ENCODE measurements around the gene FANCC.

DNA sequence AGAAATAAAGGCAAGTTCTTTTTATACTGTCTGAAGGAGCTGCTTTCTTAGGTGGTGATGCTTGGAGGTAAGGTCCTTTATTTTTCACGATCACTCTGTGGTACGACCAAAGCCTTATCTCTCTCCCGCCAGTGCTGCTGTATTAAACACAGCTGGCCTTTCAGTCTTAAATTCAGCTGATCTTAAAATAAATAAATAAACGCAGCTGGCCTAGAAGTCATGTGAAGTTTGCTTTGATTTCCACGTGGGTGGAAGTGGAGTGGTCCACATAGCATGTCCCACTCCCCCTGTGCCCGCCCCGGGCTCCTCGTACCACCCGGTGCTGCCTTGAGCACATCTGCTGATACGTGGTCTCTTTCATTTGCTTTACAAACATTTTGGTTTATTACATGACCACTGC, 260.4 kb downstream of the FANCC start:
- TF ChIP-seq POLR2A (IDR thresholded peaks at IDR 0.05) = no peak
- TF ChIP-seq, protein P1, sequence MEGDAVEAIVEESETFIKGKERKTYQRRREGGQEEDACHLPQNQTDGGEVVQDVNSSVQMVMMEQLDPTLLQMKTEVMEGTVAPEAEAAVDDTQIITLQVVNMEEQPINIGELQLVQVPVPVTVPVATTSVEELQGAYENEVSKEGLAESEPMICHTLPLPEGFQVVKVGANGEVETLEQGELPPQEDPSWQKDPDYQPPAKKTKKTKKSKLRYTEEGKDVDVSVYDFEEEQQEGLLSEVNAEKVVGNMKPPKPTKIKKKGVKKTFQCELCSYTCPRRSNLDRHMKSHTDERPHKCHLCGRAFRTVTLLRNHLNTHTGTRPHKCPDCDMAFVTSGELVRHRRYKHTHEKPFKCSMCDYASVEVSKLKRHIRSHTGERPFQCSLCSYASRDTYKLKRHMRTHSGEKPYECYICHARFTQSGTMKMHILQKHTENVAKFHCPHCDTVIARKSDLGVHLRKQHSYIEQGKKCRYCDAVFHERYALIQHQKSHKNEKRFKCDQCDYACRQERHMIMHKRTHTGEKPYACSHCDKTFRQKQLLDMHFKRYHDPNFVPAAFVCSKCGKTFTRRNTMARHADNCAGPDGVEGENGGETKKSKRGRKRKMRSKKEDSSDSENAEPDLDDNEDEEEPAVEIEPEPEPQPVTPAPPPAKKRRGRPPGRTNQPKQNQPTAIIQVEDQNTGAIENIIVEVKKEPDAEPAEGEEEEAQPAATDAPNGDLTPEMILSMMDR (IDR thresholded peaks at IDR 0.05) = no peak
